ENCODE measurements around the gene FAM222B.
"Not testable (repeated sequence)": the region's sequence is repeated elsewhere in the genome, so short reads cannot be mapped to it uniquely, and the experiment has no call there.

Gene FAM222B

GRCh38 chr17:28880572-28880945 lies 38.0 kb upstream of the FAM222B start:
- Histone ChIP-seq H3K4me3 (ENCODE audit: low read length) (no peak overlapping the region), H3K27me3 (ENCODE audit: control insufficient read depth, insufficient read depth, low read length) (no peaks in the 10 kb centered on the region), H3K9ac (ENCODE audit: low read depth, low read length) (no peak overlapping the region), H3K4me1 (ENCODE audit: control insufficient read depth, insufficient read depth, low read length) (peaks cover 3% of the 10 kb centered on the region), H3K36me3 (ENCODE audit: insufficient read depth, low read length) (peaks cover 33% of the 10 kb centered on the region), H3K4me2 (ENCODE audit: low read length) (no peak overlapping the region), H3K9me3 (replicated peaks; ENCODE audit: low read length) (no peaks in the 10 kb centered on the region)

GRCh38 chr17:28879886-28880571 lies 37.4 kb upstream of the FAM222B start:
- no peak overlapping the region for H3K4me2 ChIP-seq (ENCODE audit: low read length)
- peaks cover 33% of the 10 kb centered on the region for H3K36me3 ChIP-seq (ENCODE audit: insufficient read depth, low read length)
- H3K4me3 ChIP-seq (ENCODE audit: low read length): no peak overlapping the region
- no peaks in the 10 kb centered on the region for H3K9me3 ChIP-seq (replicated peaks; ENCODE audit: low read length)
- H3K27me3 ChIP-seq (ENCODE audit: control insufficient read depth, insufficient read depth, low read length): no peaks in the 10 kb centered on the region
- H3K9ac ChIP-seq (ENCODE audit: low read depth, low read length): no peak overlapping the region
- peaks cover 3% of the 10 kb centered on the region for H3K4me1 ChIP-seq (ENCODE audit: control insufficient read depth, insufficient read depth, low read length)

GRCh38 chr17:28878981-28879380 lies 36.4 kb upstream of the FAM222B start:
- peaks cover 3% of the 10 kb centered on the region for H3K4me1 ChIP-seq (ENCODE audit: control insufficient read depth, insufficient read depth, low read length)
- H3K4me2 ChIP-seq (ENCODE audit: low read length): no peak overlapping the region
- H3K9me3 ChIP-seq (replicated peaks; ENCODE audit: low read length): no peaks in the 10 kb centered on the region
- H3K4me3 ChIP-seq (ENCODE audit: low read length): no peak overlapping the region
- no peaks in the 10 kb centered on the region for H3K27me3 ChIP-seq (ENCODE audit: control insufficient read depth, insufficient read depth, low read length)
- no peak overlapping the region for H3K9ac ChIP-seq (ENCODE audit: low read depth, low read length)
- H3K36me3 ChIP-seq (ENCODE audit: insufficient read depth, low read length): peaks cover 28% of the 10 kb centered on the region

GRCh38 chr17:28878158-28878910 lies 35.7 kb upstream of the FAM222B start:
- H3K9ac ChIP-seq (ENCODE audit: low read depth, low read length): no peak overlapping the region
- H3K9me3 ChIP-seq (replicated peaks; ENCODE audit: low read length): no peaks in the 10 kb centered on the region
- H3K36me3 ChIP-seq (ENCODE audit: insufficient read depth, low read length): peaks cover 28% of the 10 kb centered on the region
- no peak overlapping the region for H3K4me2 ChIP-seq (ENCODE audit: low read length)
- H3K4me1 ChIP-seq (ENCODE audit: control insufficient read depth, insufficient read depth, low read length): peaks cover 3% of the 10 kb centered on the region
- no peaks in the 10 kb centered on the region for H3K27me3 ChIP-seq (ENCODE audit: control insufficient read depth, insufficient read depth, low read length)
- H3K4me3 ChIP-seq (ENCODE audit: low read length): no peak overlapping the region

- not testable (repeated sequence) for H3K4me3 ChIP-seq (ENCODE audit: low read length); H3K9ac ChIP-seq (ENCODE audit: low read depth, low read length); H3K4me1 ChIP-seq (ENCODE audit: control insufficient read depth, insufficient read depth, low read length); H3K27me3 ChIP-seq (ENCODE audit: control insufficient read depth, insufficient read depth, low read length); H3K4me2 ChIP-seq (ENCODE audit: low read length); H3K9me3 ChIP-seq (replicated peaks; ENCODE audit: low read length)
- H3K36me3 ChIP-seq (ENCODE audit: insufficient read depth, low read length): peaks cover 28% of the 10 kb centered on the region
Measured at GRCh38 chr17:28877150-28877711, 34.6 kb upstream of the FAM222B start.

GRCh38 chr17:28875848-28876550 lies 33.4 kb upstream of the FAM222B start:
- Histone ChIP-seq H3K4me3 (ENCODE audit: low read length) (no peak overlapping the region), H3K9ac (ENCODE audit: low read depth, low read length) (no peak overlapping the region), H3K36me3 (ENCODE audit: insufficient read depth, low read length) (peaks cover 18% of the 10 kb centered on the region), H3K27me3 (ENCODE audit: control insufficient read depth, insufficient read depth, low read length) (no peaks in the 10 kb centered on the region), H3K4me2 (ENCODE audit: low read length) (no peak overlapping the region), H3K4me1 (ENCODE audit: control insufficient read depth, insufficient read depth, low read length) (peaks cover 3% of the 10 kb centered on the region), H3K9me3 (replicated peaks; ENCODE audit: low read length) (no peaks in the 10 kb centered on the region)

- Histone ChIP-seq H3K36me3 (ENCODE audit: insufficient read depth, low read length) (peaks cover 7% of the 10 kb centered on the region), H3K4me1 (ENCODE audit: control insufficient read depth, insufficient read depth, low read length) (peaks cover 3% of the 10 kb centered on the region), H3K9me3 (replicated peaks; ENCODE audit: low read length) (no peaks in the 10 kb centered on the region), H3K9ac (ENCODE audit: low read depth, low read length) (no peak overlapping the region), H3K4me3 (ENCODE audit: low read length) (no peak overlapping the region), H3K27me3 (ENCODE audit: control insufficient read depth, insufficient read depth, low read length) (no peaks in the 10 kb centered on the region), H3K4me2 (ENCODE audit: low read length) (no peak overlapping the region)
Measured at GRCh38 chr17:28874750-28875149, 32.2 kb upstream of the FAM222B start.

- no peaks in the 10 kb centered on the region for H3K27me3 ChIP-seq (ENCODE audit: control insufficient read depth, insufficient read depth, low read length)
- H3K9ac ChIP-seq (ENCODE audit: low read depth, low read length): no peak overlapping the region
- peaks cover 3% of the 10 kb centered on the region for H3K4me1 ChIP-seq (ENCODE audit: control insufficient read depth, insufficient read depth, low read length)
Measured at GRCh38 chr17:28873839-28874238, 31.2 kb upstream of the FAM222B start.

GRCh38 chr17:28871056-28871579 lies 28.5 kb upstream of the FAM222B start:
- no peak overlapping the region for H3K4me3 ChIP-seq (ENCODE audit: low read length)
- H3K27me3 ChIP-seq (ENCODE audit: control insufficient read depth, insufficient read depth, low read length): no peaks in the 10 kb centered on the region
- peaks cover 1% of the 10 kb centered on the region for H3K4me1 ChIP-seq (ENCODE audit: control insufficient read depth, insufficient read depth, low read length)
- H3K36me3 ChIP-seq (ENCODE audit: insufficient read depth, low read length): no peaks in the 10 kb centered on the region
- no peak overlapping the region for H3K9ac ChIP-seq (ENCODE audit: low read depth, low read length)
- H3K9me3 ChIP-seq (replicated peaks; ENCODE audit: low read length): no peaks in the 10 kb centered on the region
- H3K4me2 ChIP-seq (ENCODE audit: low read length): no peak overlapping the region

More at GRCh38 chr17:28873839-28874238, 31.2 kb upstream of the FAM222B start:
- Histone ChIP-seq H3K4me3 (ENCODE audit: low read length) (no peak overlapping the region), H3K36me3 (ENCODE audit: insufficient read depth, low read length) (no peaks in the 10 kb centered on the region), H3K9me3 (replicated peaks; ENCODE audit: low read length) (no peaks in the 10 kb centered on the region), H3K4me2 (ENCODE audit: low read length) (no peak overlapping the region)

GRCh38 chr17:28867276-28867675 lies 24.7 kb upstream of the FAM222B start:
- Histone ChIP-seq H3K36me3 (ENCODE audit: insufficient read depth, low read length) (no peaks in the 10 kb centered on the region), H3K4me1 (ENCODE audit: control insufficient read depth, insufficient read depth, low read length) (peaks cover 9% of the 10 kb centered on the region), H3K9ac (ENCODE audit: low read depth, low read length) (no peak overlapping the region), H3K9me3 (replicated peaks; ENCODE audit: low read length) (no peaks in the 10 kb centered on the region), H3K4me3 (ENCODE audit: low read length) (no peak overlapping the region), H3K27me3 (ENCODE audit: control insufficient read depth, insufficient read depth, low read length) (no peaks in the 10 kb centered on the region), H3K4me2 (ENCODE audit: low read length) (no peak overlapping the region)

Measured in skeletal muscle satellite cell (primary cell).